Esophagus squamous epithelium (tissue), 5 donors: Measurements from ENCODE around the gene ATF7IP2. TPM values are rescaled to one million over a fixed set of nuclear protein-coding genes. Genes with fewer than 3 reads are reported as not detected.
"Not testable (repeated sequence)": the region's sequence is repeated elsewhere in the genome, so short reads cannot be mapped to it uniquely, and the experiment has no call there.

ENCODE experiments used
- DNase-seq: peaks from one replicate; lab custom pipeline; 2025; lab: John Stamatoyannopoulos, UW
- H3K27ac ChIP-seq, 4 donors: fragments of 200-600 bp; sonication (generic); one replicate each; pipeline ENCODE4 v1.5.1; 2016 to 2019; ENCODE audit warnings: mild to moderate bottlenecking in 1 of 4
- H3K27me3 ChIP-seq, 4 donors: fragments of 200-600 bp; sonication (generic); 1 replicate in 3 of 4; 2 replicates in 1 of 4; pipeline versions ENCODE4 v1.5.1 to v1.6.0; 2017 to 2021; ENCODE audit warnings: antibody characterized with exemption in 1 of 4
- H3K36me3 ChIP-seq, 3 donors: fragments of 200-600 bp; sonication (generic); one replicate each; pipeline ENCODE4 v1.5.1; 2016 to 2019
- H3K4me1 ChIP-seq, 3 donors: fragments of 200-600 bp; sonication (generic); one replicate each; pipeline ENCODE4 v1.5.1; 2017 to 2019
- H3K4me3 ChIP-seq, 4 donors: fragments of 200-600 bp; sonication (generic); 1 replicate in 3 of 4; 2 replicates in 1 of 4; pipeline ENCODE4 v1.5.1; 2016 to 2019; ENCODE audit warnings: mild to moderate bottlenecking in 2 of 4, moderate library complexity in 1 of 4
- H3K9me3 ChIP-seq, 3 donors: fragments of 200-600 bp; sonication (generic); one replicate each; pipeline ENCODE4 v1.5.1; 2016 to 2019
- CTCF ChIP-seq, 6 experiments: fragments of 450-650 bp in 4 of 6; fragments of 200-600 bp in 2 of 6; sonication (generic) in 2 of 6; IDR thresholded peaks; one replicate each; pipeline ENCODE4 v1.5.1; 2016 to 2019; ENCODE audit warnings: antibody characterized with exemption in 6 of 6, mild to moderate bottlenecking in 4 of 6, moderate library complexity in 4 of 6
- POLR2A ChIP-seq, 4 donors: fragments of 450-650 bp; IDR thresholded peaks; one replicate each; pipeline ENCODE4 v1.6.1; 2017; ENCODE audit warnings: antibody characterized with exemption in 4 of 4, mild to moderate bottlenecking in 4 of 4, moderate library complexity in 3 of 4
- WGBS, 2 donors: methylation state at CpG; one replicate each; pipeline ENCODE4 v1.1.5; 2018; 5-methylcytosine and 5-hydroxymethylcytosine counted together
- intact Hi-C: fragments of 100-400 bp; cut with DNase I; formaldehyde crosslinking; loops from one replicate; pipeline ENCODE4 v1.15.0; 2022
- total RNA-seq, 4 donors: library from RNA; depleted of rRNA; stranded (reverse); fragments of >200 nt; gene quantifications; one replicate each; pipeline ENCODE4 v1.1.0, GENCODE V29; 2016
- donor health status: DM: yes; HTN: yes; CAD: no.

Gene ATF7IP2
- total RNA-seq, 4 donors from 2014 or later = 4.1 to 12.2 (median 8.9) TPM

GRCh38 chr16:10402975-10403374 is 17.1 kb downstream of the ATF7IP2 start:
- intact Hi-C loops = no loop called here
- H3K4me1 ChIP-seq = no peaks in the 10 kb centered on the region
- 57 to 78% methylated on average over 1 of the region's 1 CpG for WGBS, 2 donors
- DNase-seq = no peak
- peaks cover 0 to 11% (median 0%) of the 10 kb centered on the region in 3 donors for H3K36me3 ChIP-seq
- H3K9me3 ChIP-seq = peaks cover 0 to 26% (median 10%) of the 10 kb centered on the region in 3 donors
- TF ChIP-seq CTCF (IDR thresholded peaks at IDR 0.05) = no peak
- H3K27ac ChIP-seq = no peak overlapping the region
- H3K27me3 ChIP-seq = no peaks in the 10 kb centered on the region
- H3K4me3 ChIP-seq = no peak overlapping the region

- intact Hi-C loops = no loop called here
Measured at GRCh38 chr16:10405386-10405939, 19.6 kb downstream of the ATF7IP2 start.

GRCh38 chr16:10408824-10409381 is 23.0 kb downstream of the ATF7IP2 start:
- no peaks in the 10 kb centered on the region for H3K4me1 ChIP-seq
- no peaks in the 10 kb centered on the region for H3K27me3 ChIP-seq
- DNase-seq = no peak
- 79 to 95% methylated on average over 8 of the region's 8 CpGs for WGBS, 2 donors
- intact Hi-C loops = no loop called here
- TF ChIP-seq POLR2A (IDR thresholded peaks at IDR 0.05) (no peak), CTCF (IDR thresholded peaks at IDR 0.05) (no peak)
- H3K27ac ChIP-seq = no peak overlapping the region
- peaks cover 0 to 80% (median 31%) of the 10 kb centered on the region in 3 donors for H3K9me3 ChIP-seq
- H3K36me3 ChIP-seq = peaks cover 0 to 11% (median 0%) of the 10 kb centered on the region in 3 donors
- no peak overlapping the region for H3K4me3 ChIP-seq

More at GRCh38 chr16:10405386-10405939, 19.6 kb downstream of the ATF7IP2 start:
- H3K9me3 ChIP-seq = peaks cover 0 to 49% (median 31%) of the 10 kb centered on the region in 3 donors
- WGBS, 2 donors = 71 to 87% methylated on average over 4 of the region's 4 CpGs
- H3K27ac ChIP-seq = no peak overlapping the region
- no peaks in the 10 kb centered on the region for H3K4me1 ChIP-seq
- peaks cover 0 to 11% (median 0%) of the 10 kb centered on the region in 3 donors for H3K36me3 ChIP-seq
- H3K4me3 ChIP-seq = no peak overlapping the region
- H3K27me3 ChIP-seq = no peaks in the 10 kb centered on the region
- TF ChIP-seq POLR2A (IDR thresholded peaks at IDR 0.05) = no peak
- no peak for TF ChIP-seq CTCF (IDR thresholded peaks at IDR 0.05)
- DNase-seq = no peak

- H3K36me3 ChIP-seq, H3K4me1 ChIP-seq, H3K27me3 ChIP-seq, H3K4me3 ChIP-seq, H3K27ac ChIP-seq, intact Hi-C loops, DNase-seq: not testable (repeated sequence)
- H3K9me3 ChIP-seq = peaks cover 0 to 82% (median 31%) of the 10 kb centered on the region in 3 donors
Measured at GRCh38 chr16:10409713-10410112, 23.9 kb downstream of the ATF7IP2 start.

GRCh38 chr16:10410469-10410868 is 24.6 kb downstream of the ATF7IP2 start:
- DNase-seq = no peak
- Histone ChIP-seq H3K9me3 (peaks cover 0 to 82% (median 36%) of the 10 kb centered on the region in 3 donors), H3K4me3 (no peak overlapping the region), H3K36me3 (no peaks in the 10 kb centered on the region), H3K4me1 (no peaks in the 10 kb centered on the region), H3K27me3 (no peaks in the 10 kb centered on the region), H3K27ac (no peak overlapping the region)
- intact Hi-C loops = no loop called here
- 86 to 92% methylated on average over 2 of the region's 2 CpGs for WGBS, 2 donors
- no peak for TF ChIP-seq POLR2A (IDR thresholded peaks at IDR 0.05)
- TF ChIP-seq CTCF (IDR thresholded peaks at IDR 0.05) = no peak
